ENCODE results near the gene PGBD2. TPM values are rescaled to one million over a fixed set of nuclear protein-coding genes. Genes with fewer than 3 reads are reported as not detected.

The PGBD2 gene
- 3.1 to 4.1 TPM (median 3.5 TPM) in 5 replicates for total RNA-seq (2022; extraction: Qiagen RNA extraction)

GRCh38 chr1:248906009-248906752 lies at the start of gene PGBD2:
Gene PGBD2 (plus strand): TSS chr1:248906235. CDS start chr1:248913863, 7,628 bp downstream.

GRCh38 chr1:248858891-248859889 lies 46.8 kb upstream of the PGBD2 start, which contains the start of gene ZNF692:
Gene ZNF692 (minus strand): TSS chr1:248859085. CDS start chr1:248858309, 776 bp downstream.

Other genes starting within 250 kb of the PGBD2 start
- not detected in 5 replicates for gene OR14I1, start 203.5 kb upstream of the PGBD2 start, total RNA-seq (2022; extraction: Qiagen RNA extraction)
- 0.07 to 0.22 TPM (median 0.10 TPM) in 5 replicates for gene LYPD8, start 150.5 kb upstream of the PGBD2 start, total RNA-seq (2022; extraction: Qiagen RNA extraction)
- gene SH3BP5L, start 80.3 kb upstream of the PGBD2 start, total RNA-seq (2022; extraction: Qiagen RNA extraction), result 19.6 to 24.8 TPM (median 23.8 TPM) in 5 replicates
- gene ZNF672, start 68.0 kb upstream of the PGBD2 start, total RNA-seq (2022; extraction: Qiagen RNA extraction), result 14.3 to 20.1 TPM (median 19.5 TPM) in 5 replicates
- gene ZNF692, start 47.1 kb upstream of the PGBD2 start, total RNA-seq (2022; extraction: Qiagen RNA extraction), result 11.6 to 22.0 TPM (median 18.1 TPM) in 5 replicates

Data from A549 treated with AZD2906 at 1 μM for 4 hours (cell line).